GM12878 (cell line): Measurements from ENCODE around the gene IFI44L. TPM values are rescaled to one million over a fixed set of nuclear protein-coding genes. Genes with fewer than 3 reads are reported as not detected.

Experiments used
- ATAC-seq: fragments of 200-7000 bp; cut with Tn5 transposase; 3 replicates; pipeline ENCODE4 v1.9.1; 2020; ENCODE audit warnings: mild to moderate bottlenecking, moderate library complexity
- BruUV-seq: library from RNA; stranded (reverse); fragments of 400-500 nt; replicated peaks from 2 replicates; lab custom pipeline; 2021; lab: Mats Ljungman, UMichigan
- CTCF ChIA-PET: fragments of 300-600 bp; sonication (Branson Sonifier 250); formaldehyde crosslinking; extraction: SDS; loops from one replicate; lab custom pipeline; 2021; ENCODE audit warnings: inconsistent platforms; lab: Yijun Ruan, JAX
- POLR2A ChIA-PET: fragments of 350-600 bp; formaldehyde crosslinking; extraction: SDS; loops from one replicate; lab custom pipeline; 2021; ENCODE audit warnings: inconsistent platforms; lab: Charles Lee
- RAD21 ChIA-PET: fragments of 300-600 bp; sonication (Branson Sonifier 250); formaldehyde crosslinking; loops from one replicate; lab custom pipeline; 2023; ENCODE audit warnings: antibody characterized with exemption; ENCODE audit not compliant: unreplicated experiment; lab: Charles Lee
- SMC1A ChIA-PET: fragments of 300-600 bp; sonication (Branson Sonifier 250); formaldehyde crosslinking; loops from one replicate; lab custom pipeline; 2023; ENCODE audit not compliant: unreplicated experiment, uncharacterized antibody; lab: Charles Lee
- DNase-seq: peaks from one replicate; pipeline ENCODE4 v3.0.0-alpha.2; 2011; ENCODE audit warnings: low read depth, low spot score
- FAIRE-seq: peaks from 3 replicates; lab custom pipeline; 2011; peaks lifted over from hg19 to GRCh38; lab: Jason Lieb, UNC
- H2AFZ ChIP-seq: 2 replicates; pipeline ENCODE4 v1.6.0; 2011; ENCODE audit warnings: low read depth, low read length, control low read depth; ENCODE audit not compliant: control insufficient read depth
- H3K27ac ChIP-seq: 2 replicates; pipeline ENCODE4 v1.5.1; 2011; ENCODE audit warnings: control low read depth; ENCODE audit not compliant: control insufficient read depth, insufficient read depth
- H3K27me3 ChIP-seq, 2 experiments: replicated peaks in 1 of 2; 2 replicates each; pipeline versions ENCODE4 v1.6.0 to v1.6.1; 2011; ENCODE audit warnings: low read length in 1 of 2; ENCODE audit not compliant: control insufficient read depth in 2 of 2, insufficient read depth in 2 of 2
- H3K36me3 ChIP-seq, 2 experiments: 2 replicates each; pipeline ENCODE4 v1.5.1; 2011; ENCODE audit warnings: low read length in 1 of 2; ENCODE audit not compliant: control insufficient read depth in 2 of 2, insufficient read depth in 2 of 2
- H3K4me1 ChIP-seq: 2 replicates; pipeline ENCODE4 v1.6.1; 2011; ENCODE audit warnings: mild to moderate bottlenecking, low read length, moderate library complexity, mixed read lengths; ENCODE audit not compliant: control insufficient read depth, insufficient read depth
- H3K4me2 ChIP-seq: 2 replicates; pipeline ENCODE4 v1.6.0; 2011; ENCODE audit warnings: control low read depth; ENCODE audit not compliant: control insufficient read depth, insufficient read depth
- H3K4me3 ChIP-seq: fragments of 200-600 bp; sonication (generic); 2 replicates; pipeline ENCODE4 v1.5.1; 2016
- H3K79me2 ChIP-seq: 2 replicates; pipeline ENCODE4 v1.6.0; 2011; ENCODE audit warnings: low read length; ENCODE audit not compliant: control insufficient read depth, insufficient read depth
- H3K9ac ChIP-seq: 2 replicates; pipeline ENCODE4 v1.8.0; 2011; ENCODE audit warnings: low read length, control low read depth, mixed read lengths; ENCODE audit not compliant: control insufficient read depth, insufficient read depth
- H3K9me3 ChIP-seq: replicated peaks from 3 replicates; pipeline ENCODE4 v1.5.1; 2011; ENCODE audit warnings: mild to moderate bottlenecking, low read length; ENCODE audit not compliant: control insufficient read depth, insufficient read depth
- H4K20me1 ChIP-seq: 2 replicates; pipeline ENCODE4 v1.6.0; 2011; ENCODE audit not compliant: control insufficient read depth, insufficient read depth
- ASH2L ChIP-seq: fragments of 300-600, 200-600 bp; sonication (generic); IDR thresholded peaks from 2 replicates; pipeline ENCODE4 v1.6.1; 2017; ENCODE audit warnings: low read depth, mild to moderate bottlenecking, borderline replicate concordance
- BCL11A ChIP-seq: IDR thresholded peaks from 2 replicates; pipeline ENCODE4 v1.6.1; 2011; ENCODE audit warnings: low read depth, low read length
- CREB1 ChIP-seq: IDR thresholded peaks from 2 replicates; pipeline ENCODE4 v1.6.1; 2012; ENCODE audit warnings: low read depth, mild to moderate bottlenecking, inconsistent platforms
- DPF2 ChIP-seq: fragments of 450-650 bp; IDR thresholded peaks from 2 replicates; pipeline ENCODE4 v1.6.1; 2017; ENCODE audit warnings: mild to moderate bottlenecking
- NBN ChIP-seq: fragments of 450-650 bp; IDR thresholded peaks from 2 replicates; pipeline ENCODE4 v1.6.1; 2016
- POLR2AphosphoS5 ChIP-seq: IDR thresholded peaks from 2 replicates; pipeline ENCODE4 v1.6.1; 2011; ENCODE audit warnings: mild to moderate bottlenecking, low read length, inconsistent platforms
- ZNF384 ChIP-seq: IDR thresholded peaks from 2 replicates; pipeline ENCODE4 v1.6.1; 2012; ENCODE audit warnings: low read depth, mild to moderate bottlenecking, low read length, improper control_type of control experiment, borderline replicate concordance
- WGBS: methylation state at CpG from one replicate; pipeline ENCODE4 v1.1.6; 2016; ENCODE audit warnings: low lambda C conversion rate; ENCODE audit not compliant: insufficient replicate concordance, insufficient coverage; ENCODE audit errors: missing lambda C conversion rate; 5-methylcytosine and 5-hydroxymethylcytosine counted together
- in situ Hi-C: fragments of 300-500 bp; cut with MboI; formaldehyde crosslinking; loops from 9 replicates; pipeline ENCODE4 v1.14.3; 2018; ENCODE audit warnings: mixed read lengths
- intact Hi-C: fragments of 100-400 bp; cut with micrococcal nuclease; formaldehyde crosslinking; loops from one replicate; pipeline ENCODE4 v1.14.2; 2022; ENCODE audit not compliant: unreplicated experiment
- polyA plus RNA-seq, 11 experiments: library from polyadenylated mRNA; depleted of rRNA in 4 of 11; unstranded in 6 of 11; stranded (reverse) in 5 of 11; fragments of >200 nt; fragmentation: Nextera tagmentation in 4 of 11; fragmentation: Illumina TruSeq in 1 of 11; extraction: Ambion mirVana in 4 of 11; extraction: Trizol in 1 of 11; gene quantifications; 1 replicate in 1 of 11; 2 replicates in 10 of 11; pipeline versions ENCODE4 v1.2.1 to v1.2.3, GENCODE V29; 2011 to 2016; ENCODE audit warnings: inconsistent platforms in 2 of 11, missing spikeins in 2 of 11, low read depth in 1 of 11
- total RNA-seq, 4 experiments: library from RNA; depleted of rRNA in 3 of 4; stranded (reverse); fragments of >200 nt in 3 of 4; fragmentation: Illumina TruSeq in 1 of 4; extraction: Trizol in 1 of 4; gene quantifications; 2 replicates each; pipeline versions ENCODE4 v1.2.1 to v1.2.3, GENCODE V29; 2013 to 2021

IFI44L gene
- total and polyA plus RNA-seq, 10 of the 15 experiments (the other 5 are each of a cell fraction or from before 2014, with no cell fraction given): 58.0 to 371 (median 173) TPM

DNA sequence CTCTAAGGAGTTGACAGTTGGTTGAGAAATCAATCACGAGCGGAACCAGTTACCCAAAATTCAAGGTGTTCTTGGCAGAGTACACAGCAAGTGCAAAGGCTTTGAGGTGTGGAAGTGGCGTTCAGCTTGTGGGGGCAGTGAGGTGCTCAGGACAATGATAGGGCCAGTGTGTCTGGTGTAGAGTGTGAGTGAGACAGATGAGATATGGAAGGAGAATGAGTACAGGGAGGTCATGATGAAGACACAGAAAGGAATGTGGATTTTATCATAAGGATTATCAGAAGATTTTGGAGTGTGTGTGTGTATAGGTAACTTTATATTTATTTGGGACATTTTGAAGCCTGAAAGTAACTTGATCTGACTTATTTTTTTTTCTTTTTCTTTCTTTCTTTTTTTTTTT is 70.3 kb downstream of the IFI44L start:
- H3K4me1 ChIP-seq: no peaks in the 10 kb centered on the region
- H4K20me1 ChIP-seq: no peaks in the 10 kb centered on the region
- intact Hi-C loops (no loop called here), in situ Hi-C loops (no loop called here)
- BruUV-seq: no TSS peak
- H3K79me2 ChIP-seq: no peaks in the 10 kb centered on the region
- no peak overlapping the region for H3K4me2 ChIP-seq
- ATAC-seq (no peak), FAIRE-seq (no peak), DNase-seq (no peak)
- RAD21 ChIA-PET: no interaction called here
- no peaks in the 10 kb centered on the region for H3K36me3 ChIP-seq
- H3K4me3 ChIP-seq: no peak overlapping the region
- POLR2A ChIA-PET: no interaction called here
- CTCF ChIA-PET: no interaction called here
- SMC1A ChIA-PET: no interaction called here
- no peak overlapping the region for H2AFZ ChIP-seq
- 72% methylated on average over 3 of the region's 3 CpGs for WGBS
- no peaks in the 10 kb centered on the region for H3K27me3 ChIP-seq
- H3K27ac ChIP-seq: no peak overlapping the region
- H3K9me3 ChIP-seq: no peaks in the 10 kb centered on the region
- TF ChIP-seq DPF2 (no peak), CREB1 (no peak)
- no peak overlapping the region for H3K9ac ChIP-seq

- no TSS peak for BruUV-seq
- H2AFZ ChIP-seq: no peak overlapping the region
- no peaks in the 10 kb centered on the region for H3K36me3 ChIP-seq
- DNase-seq: no peak
- no peaks in the 10 kb centered on the region for H4K20me1 ChIP-seq
- no peak overlapping the region for H3K4me2 ChIP-seq
- no peak for FAIRE-seq
- H3K9me3 ChIP-seq: no peaks in the 10 kb centered on the region
- CTCF ChIA-PET: no interaction called here
- intact Hi-C loops (no loop called here), in situ Hi-C loops (no loop called here)
- SMC1A ChIA-PET: no interaction called here
- POLR2A ChIA-PET: no interaction called here
- H3K79me2 ChIP-seq: no peaks in the 10 kb centered on the region
- WGBS: 0% methylated on average over 4 of the region's 4 CpGs
- H3K27ac ChIP-seq: no peak overlapping the region
- no peak overlapping the region for H3K9ac ChIP-seq
- H3K27me3 ChIP-seq: no peaks in the 10 kb centered on the region
- TF ChIP-seq POLR2AphosphoS5 (no peak), NBN (no peak), ZNF384 (no peak), BCL11A (no peak), ASH2L (no peak)
- TF ChIP-seq, all 136 proteins: peak for 0
- ATAC-seq: no peak
- Histone ChIP-seq H3K4me3 (no peak overlapping the region), H3K4me1 (no peaks in the 10 kb centered on the region)
- RAD21 ChIA-PET: no interaction called here
These were observed 71.9 kb downstream of the IFI44L start for GRCh38 chr1:78691995-78692747.

Other genes starting within 250 kb of the IFI44L start
- gene PTGFR, start 129.5 kb upstream of the IFI44L start, total RNA-seq (2014; rRNA removed): not detected in 2 replicates
- 0.05 TPM in 1 of 2 replicates, not detected in the other for gene PTGFR, start 129.5 kb upstream of the IFI44L start, total RNA-seq (2014; rRNA removed; fragmentation: Illumina TruSeq; extraction: Trizol)
- not detected in 2 replicates for gene PTGFR, start 129.5 kb upstream of the IFI44L start, total RNA-seq (2021)
- not detected in 2 replicates for gene PTGFR, start 129.5 kb upstream of the IFI44L start, polyA plus RNA-seq (2011; rRNA removed)
- gene PTGFR, start 129.5 kb upstream of the IFI44L start, polyA plus RNA-seq (2014; fragmentation: Illumina TruSeq; extraction: Trizol): not detected in 2 replicates
- not detected for gene PTGFR, start 129.5 kb upstream of the IFI44L start, polyA plus RNA-seq (2014; fragmentation: Nextera tagmentation; extraction: Ambion mirVana)
- not detected in 2 replicates for gene PTGFR, start 129.5 kb upstream of the IFI44L start, polyA plus RNA-seq (2014; rRNA removed)
- not detected for gene PTGFR, start 129.5 kb upstream of the IFI44L start, polyA plus RNA-seq (2016; fragmentation: Nextera tagmentation; extraction: Ambion mirVana)
- 67.2 and 97.3 TPM in 2 replicates for gene IFI44, start 29.4 kb downstream of the IFI44L start, total RNA-seq (2014; rRNA removed)
- gene IFI44, start 29.4 kb downstream of the IFI44L start, total RNA-seq (2014; rRNA removed; fragmentation: Illumina TruSeq; extraction: Trizol): 106 and 119 TPM in 2 replicates
- gene IFI44, start 29.4 kb downstream of the IFI44L start, total RNA-seq (2021): 74.0 and 79.2 TPM in 2 replicates
- 272 and 466 TPM in 2 replicates for gene IFI44, start 29.4 kb downstream of the IFI44L start, polyA plus RNA-seq (2011; rRNA removed)
- 120 and 175 TPM in 2 replicates for gene IFI44, start 29.4 kb downstream of the IFI44L start, polyA plus RNA-seq (2014; fragmentation: Illumina TruSeq; extraction: Trizol)
- gene IFI44, start 29.4 kb downstream of the IFI44L start, polyA plus RNA-seq (2014; fragmentation: Nextera tagmentation; extraction: Ambion mirVana): 100 to 1,000 TPM in 1 of 2 experiments, 10 to 100 TPM in 1; 75.6 to 125 TPM
- gene IFI44, start 29.4 kb downstream of the IFI44L start, polyA plus RNA-seq (2014; rRNA removed): 111 and 139 TPM in 2 replicates
- 10 to 100 TPM; 37.7 to 40.9 TPM for gene IFI44, start 29.4 kb downstream of the IFI44L start, polyA plus RNA-seq (2016; fragmentation: Nextera tagmentation; extraction: Ambion mirVana)